ENCODE results near the gene KATNAL2.

DNA sequence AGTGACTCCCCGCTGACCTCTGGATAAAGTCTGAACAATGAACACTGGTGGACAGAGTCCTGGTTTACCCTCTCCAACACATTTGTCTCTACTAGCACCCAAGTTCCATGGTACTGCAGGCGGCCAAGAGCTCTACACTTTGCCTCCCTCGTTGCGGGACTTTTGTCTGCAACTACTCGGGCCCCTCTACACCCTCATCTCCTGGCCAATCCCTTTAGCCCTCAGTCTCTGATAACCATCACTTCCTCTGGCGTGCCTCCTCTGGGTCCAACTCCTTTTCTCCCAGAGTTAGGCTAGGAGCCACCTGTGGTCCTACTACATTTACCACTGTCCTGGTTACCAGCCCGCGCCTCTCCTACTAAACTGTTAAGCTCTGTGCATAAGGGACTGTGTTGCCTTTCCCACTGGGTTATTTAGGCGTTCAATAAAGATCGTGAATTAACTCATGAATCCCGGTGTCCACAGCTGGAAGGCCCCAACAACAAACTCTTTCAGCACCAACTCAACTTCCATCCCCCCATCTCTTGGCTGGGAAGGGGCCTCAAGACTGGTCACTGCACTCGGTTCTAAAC lies 232.1 kb downstream of the KATNAL2 start:
- no peak for TF ChIP-seq NR2C2 (IDR thresholded peaks at IDR 0.05; ENCODE audit: borderline replicate concordance, control insufficient read depth, insufficient read length, low read depth)
- no peak for TF ChIP-seq NFYB (IDR thresholded peaks at IDR 0.05; ENCODE audit: insufficient read depth, low read depth, low read length)
- no peak for TF ChIP-seq RFX5 (IDR thresholded peaks at IDR 0.05; ENCODE audit: low read depth, low read length)
- no peak for TF ChIP-seq POLR2A (IDR thresholded peaks at IDR 0.05; ENCODE audit: low read depth, low read length)
- TF ChIP-seq EP300 (IDR thresholded peaks at IDR 0.05; ENCODE audit: borderline replicate concordance in 1 of 2, control insufficient read depth in 1 of 2, low read depth in 2 of 2, low read length in 2 of 2), result no peak
- no peak for TF ChIP-seq CTCF (IDR thresholded peaks at IDR 0.05 in 2 of 3, conservative IDR thresholded peaks at IDR 0.05 in 1 of 3; ENCODE audit: control insufficient read depth in 2 of 3, extremely low read depth in 1 of 3, insufficient read depth in 1 of 3, low read depth in 3 of 3, low read length in 3 of 3)
- no peak for TF ChIP-seq HCFC1 (IDR thresholded peaks at IDR 0.05; ENCODE audit: low read length)
